GM18868 (cell line): ENCODE data around the gene GPR180.
"Not testable (repeated sequence)": the region's sequence is repeated elsewhere in the genome, so short reads cannot be mapped to it uniquely, and the experiment has no call there.

Experiments
- ATAC-seq: cut with Tn5 transposase; IDR thresholded peaks from one replicate; pipeline ENCODE4 v1.9.1; 2021; ENCODE audit warnings: mild to moderate bottlenecking, moderate library complexity; ENCODE audit not compliant: unreplicated experiment

GPR180 gene

GRCh38 chr13:94595950-94596574, 5.6 kb upstream of the GPR180 start, which contains the start of gene TGDS:
Gene TGDS, minus strand, starts transcription at chr13:94596152. Its CDS starts 16 bp downstream, at chr13:94596136.
- peak; percentile 96 for ATAC-seq

- no peak for ATAC-seq
Measured at GRCh38 chr13:94596575-94596971, 5.1 kb upstream of the GPR180 start.

GRCh38 chr13:94598281-94598680, 3.4 kb upstream of the GPR180 start:
- no peak for ATAC-seq

DNA sequence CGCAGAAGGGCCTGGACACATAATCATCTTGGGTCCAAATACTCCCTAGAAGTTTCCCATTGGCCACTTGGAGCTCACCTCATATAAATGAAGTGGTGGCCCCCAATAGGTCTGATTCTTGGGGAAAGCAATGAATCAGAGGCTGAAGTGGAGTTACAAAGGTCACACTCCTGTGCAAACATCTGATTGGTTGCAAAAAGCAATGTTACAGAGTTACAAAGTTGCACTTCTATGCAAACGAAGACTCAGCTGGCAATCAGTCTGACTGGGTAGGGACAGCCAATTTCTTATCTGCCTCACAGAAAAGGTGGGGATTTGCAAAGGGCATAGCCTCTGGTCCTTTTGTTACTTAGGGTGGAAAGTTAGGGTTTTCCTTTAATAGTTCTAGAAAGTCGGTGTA, 1.8 kb upstream of the GPR180 start:
- ATAC-seq = no peak

GRCh38 chr13:94602467-94602866, 810 bp downstream of the GPR180 start:
- ATAC-seq = no peak

DNA sequence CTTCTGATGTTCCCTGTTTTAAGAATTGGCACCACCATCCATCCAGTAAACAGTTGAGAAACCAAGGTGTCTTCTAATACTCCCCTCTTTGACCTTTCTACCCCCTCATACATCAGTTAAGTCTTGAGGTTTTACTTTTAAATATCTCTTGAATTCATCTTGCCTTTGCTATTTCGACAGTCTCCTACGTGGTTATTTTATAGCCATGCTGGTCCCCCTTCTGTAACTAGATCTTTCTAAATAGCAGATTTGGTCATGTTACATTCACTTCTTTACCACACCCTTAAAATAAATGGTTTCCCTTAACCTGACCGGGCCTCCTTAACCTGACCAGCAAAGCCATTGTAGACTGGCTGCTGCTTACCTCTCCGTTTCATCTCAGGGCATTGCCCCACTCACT, 5.4 kb downstream of the GPR180 start:
- ATAC-seq = no peak

DNA sequence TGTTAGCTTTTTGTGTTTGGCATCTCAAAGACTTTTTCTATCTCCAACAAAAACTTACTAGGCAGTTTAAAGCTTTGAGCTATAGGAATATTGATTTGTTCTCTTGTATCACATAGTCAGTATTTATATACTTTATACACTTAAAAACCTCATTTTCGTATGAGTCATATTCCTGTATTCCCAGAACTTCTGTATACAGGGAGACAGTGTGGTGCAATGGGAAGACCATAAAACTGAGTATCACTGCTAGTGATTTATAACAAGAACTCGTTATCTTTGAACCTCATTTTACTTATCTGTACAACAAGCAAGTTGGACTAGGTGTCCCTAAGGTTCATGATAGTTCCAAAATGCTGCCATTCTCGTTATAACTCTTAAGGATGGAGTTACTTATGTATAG, 6.3 kb downstream of the GPR180 start:
- no peak for ATAC-seq

GRCh38 chr13:94608586-94608985, 6.9 kb downstream of the GPR180 start:
- no peak for ATAC-seq

DNA sequence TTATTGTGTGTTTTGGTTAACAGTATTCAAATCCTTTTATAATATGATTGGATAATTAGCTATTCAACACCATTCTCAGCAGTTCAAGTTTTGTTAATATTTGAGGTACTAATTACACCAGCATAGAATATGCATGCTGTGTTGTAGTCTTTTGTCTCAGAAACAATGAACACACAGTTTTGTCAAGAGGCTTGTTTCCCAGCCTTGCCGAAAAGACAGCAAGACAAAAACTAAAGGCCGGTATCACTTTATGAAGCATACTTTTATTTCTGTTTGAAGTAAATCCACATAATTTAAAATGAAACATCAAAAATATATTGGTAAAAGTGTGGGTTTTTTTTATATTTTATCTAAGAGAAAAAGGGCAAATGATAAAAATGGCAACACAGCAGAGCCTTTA, 7.5 kb downstream of the GPR180 start:
- ATAC-seq = no peak

DNA sequence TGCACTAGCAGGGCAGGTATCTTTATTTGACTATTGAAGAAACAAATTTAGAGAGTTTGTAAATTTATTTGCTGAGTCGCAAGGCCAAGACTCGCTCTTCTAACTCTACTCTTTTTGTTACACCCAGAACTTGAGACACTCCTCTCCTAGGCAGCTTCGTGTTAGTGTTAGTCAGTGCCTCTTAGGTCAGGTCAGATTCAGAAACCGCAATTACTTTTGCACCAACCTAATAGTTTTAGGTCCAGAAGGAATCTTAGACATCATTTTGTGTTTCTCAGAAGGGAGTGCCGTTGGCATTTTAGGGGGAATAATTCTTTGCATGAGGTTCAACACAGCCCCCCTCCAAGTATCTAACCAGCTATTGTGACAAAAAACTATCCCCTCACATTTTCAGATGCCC, 8.8 kb downstream of the GPR180 start:
- no peak for ATAC-seq

DNA sequence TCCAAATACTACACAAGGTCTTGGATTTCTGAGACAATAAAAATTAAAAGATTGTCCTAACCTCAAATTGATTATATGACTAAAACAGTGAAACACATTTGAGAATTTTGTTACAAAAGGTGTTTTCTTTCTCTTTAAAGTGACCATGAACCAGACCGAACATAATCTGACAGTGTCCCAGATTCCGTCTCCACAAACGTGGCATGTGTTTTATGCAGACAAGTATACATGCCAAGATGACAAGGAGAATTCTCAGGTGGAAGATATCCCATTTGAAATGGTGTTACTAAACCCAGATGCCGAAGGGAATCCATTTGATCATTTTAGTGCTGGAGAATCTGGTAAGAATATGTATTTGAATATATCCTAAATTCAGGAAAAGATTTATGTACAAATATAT, 10.4 kb downstream of the GPR180 start:
- no peak for ATAC-seq

DNA sequence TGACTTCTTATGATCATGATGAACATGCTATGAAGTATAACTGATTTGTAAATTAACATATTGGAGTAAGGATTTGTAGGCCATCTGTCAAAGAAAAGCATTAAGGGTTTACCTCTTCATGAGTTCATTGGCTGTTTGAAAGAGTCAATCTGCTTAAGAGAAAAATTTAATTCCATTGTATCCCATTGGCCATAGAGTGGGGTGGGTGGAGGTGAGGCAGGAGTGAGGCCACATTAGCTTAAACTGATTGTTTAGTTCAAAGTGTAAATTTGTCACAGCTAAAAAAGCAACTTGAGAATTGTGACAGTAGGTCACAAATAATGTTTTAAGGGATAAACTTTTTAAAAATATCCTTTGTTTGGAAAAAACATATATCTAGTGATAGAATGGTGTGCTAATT, 11.4 kb downstream of the GPR180 start:
- no peak for ATAC-seq

DNA sequence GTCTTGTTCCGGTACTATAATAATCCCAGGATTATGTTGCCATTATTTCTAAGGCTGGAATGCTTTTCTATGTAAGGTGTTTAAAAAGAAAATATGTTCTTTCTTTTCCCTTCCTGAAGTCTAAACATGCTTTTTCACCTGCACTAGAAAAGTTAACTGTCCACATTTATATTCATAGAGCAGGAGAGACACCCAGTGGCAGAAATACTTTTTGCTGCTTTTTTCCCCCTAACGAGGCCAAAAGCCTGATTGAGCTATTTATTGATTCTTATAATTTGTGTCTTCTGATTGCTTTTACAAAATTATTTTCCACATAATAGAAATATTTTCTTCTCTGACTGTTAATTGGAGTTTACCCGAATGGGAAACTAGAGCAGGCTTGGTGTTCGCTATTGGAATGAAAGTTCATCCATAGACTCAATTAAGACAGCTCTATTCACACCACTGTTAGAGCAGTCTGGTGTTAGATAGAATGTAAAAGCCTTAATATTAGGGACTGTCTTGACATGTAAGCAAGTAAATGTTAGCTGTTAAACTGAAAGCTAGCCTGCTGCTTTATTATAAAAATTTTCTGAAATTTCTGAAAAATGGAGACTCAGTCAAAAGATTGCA, 15.8 kb downstream of the GPR180 start:
- ATAC-seq = peak; percentile 60

DNA sequence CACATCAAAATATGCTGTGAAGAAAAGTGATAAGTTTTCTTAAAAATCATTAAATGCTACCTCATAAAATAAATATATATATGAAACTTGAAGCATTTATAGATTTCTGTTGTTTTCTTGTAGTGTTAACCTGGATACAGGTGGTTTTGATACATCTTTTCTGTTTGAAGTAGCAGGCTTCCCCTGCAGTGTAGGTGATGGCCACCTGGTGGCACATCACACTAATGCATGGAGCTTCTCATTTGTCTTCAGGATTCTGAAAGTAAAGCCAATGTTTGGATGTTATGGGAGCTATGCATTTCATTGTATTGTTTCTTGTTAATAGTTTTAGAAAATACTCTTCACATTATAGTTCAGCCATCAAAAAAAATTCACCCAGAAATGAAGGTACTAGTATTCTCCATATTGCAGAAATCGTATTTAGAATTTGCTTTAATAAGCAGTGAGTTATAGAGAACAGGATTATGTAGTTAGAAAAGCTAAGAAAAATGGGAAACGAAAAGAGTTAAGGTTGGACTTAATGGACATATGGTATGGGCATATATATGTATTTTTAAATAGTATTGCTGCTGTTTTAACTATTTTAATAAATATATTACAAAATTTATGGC, 18.7 kb downstream of the GPR180 start:
- peak; percentile 90 for ATAC-seq

DNA sequence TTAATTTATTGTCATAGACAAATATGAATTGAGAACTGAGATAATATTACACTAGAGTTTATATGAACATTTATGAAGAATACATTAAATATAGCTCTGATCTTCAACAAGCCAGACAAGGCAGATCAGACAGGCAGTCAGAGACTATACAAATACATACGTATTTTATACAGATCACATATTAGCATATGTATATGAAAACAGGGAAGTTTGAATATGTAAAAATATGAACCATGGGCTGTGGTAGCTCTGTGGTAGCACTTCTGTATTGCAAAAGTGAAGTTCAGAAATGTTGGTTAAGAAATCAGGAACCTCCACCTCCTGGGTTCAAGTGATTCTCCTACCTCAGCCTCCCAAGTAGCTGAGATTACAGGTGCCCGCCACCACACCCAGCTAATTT, 20.7 kb downstream of the GPR180 start:
- no peak for ATAC-seq

DNA sequence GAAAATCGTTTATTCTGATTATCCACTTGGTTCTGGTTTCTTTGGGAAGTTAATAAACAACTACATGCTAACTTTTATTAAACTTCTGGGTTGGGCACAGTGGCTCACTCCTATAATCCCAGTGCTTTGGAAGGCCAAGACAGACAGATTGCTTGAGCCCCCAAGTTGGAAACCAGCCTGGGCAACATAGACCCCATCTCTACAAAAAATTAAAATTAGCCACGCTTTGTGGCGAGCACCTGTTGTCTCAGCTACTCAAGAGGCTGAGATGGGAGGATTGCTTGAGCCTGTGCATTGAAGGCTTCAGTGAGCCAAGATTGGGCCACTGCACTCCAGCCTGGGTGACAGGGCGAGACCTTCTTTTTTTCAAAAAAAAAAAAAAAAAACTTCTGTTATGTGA, 21.7 kb downstream of the GPR180 start:
- ATAC-seq = no peak

GRCh38 chr13:94630858-94631257, 29.2 kb downstream of the GPR180 start:
- no peak for ATAC-seq

GRCh38 chr13:94632226-94632980, 30.7 kb downstream of the GPR180 start:
- ATAC-seq = no peak

DNA sequence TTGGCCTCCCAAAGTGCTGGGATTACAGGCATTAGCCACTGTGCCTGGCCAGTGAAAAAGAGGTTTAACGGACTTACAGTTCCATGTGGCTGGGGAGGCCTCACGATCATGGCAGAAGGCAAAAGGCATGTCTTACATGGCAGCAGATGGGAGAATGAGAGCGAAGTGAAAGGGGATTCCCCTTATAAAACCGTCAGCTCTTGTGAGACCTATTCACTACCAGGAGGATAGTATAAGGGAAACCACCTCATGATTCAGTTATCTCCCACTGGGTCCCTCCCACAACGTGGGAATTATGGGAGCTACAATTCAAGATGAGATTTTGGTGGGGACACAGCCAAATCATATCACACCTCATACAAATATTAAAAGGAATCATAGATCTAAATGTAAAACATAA, 34.4 kb downstream of the GPR180 start:
- ATAC-seq = not testable (repeated sequence)

DNA sequence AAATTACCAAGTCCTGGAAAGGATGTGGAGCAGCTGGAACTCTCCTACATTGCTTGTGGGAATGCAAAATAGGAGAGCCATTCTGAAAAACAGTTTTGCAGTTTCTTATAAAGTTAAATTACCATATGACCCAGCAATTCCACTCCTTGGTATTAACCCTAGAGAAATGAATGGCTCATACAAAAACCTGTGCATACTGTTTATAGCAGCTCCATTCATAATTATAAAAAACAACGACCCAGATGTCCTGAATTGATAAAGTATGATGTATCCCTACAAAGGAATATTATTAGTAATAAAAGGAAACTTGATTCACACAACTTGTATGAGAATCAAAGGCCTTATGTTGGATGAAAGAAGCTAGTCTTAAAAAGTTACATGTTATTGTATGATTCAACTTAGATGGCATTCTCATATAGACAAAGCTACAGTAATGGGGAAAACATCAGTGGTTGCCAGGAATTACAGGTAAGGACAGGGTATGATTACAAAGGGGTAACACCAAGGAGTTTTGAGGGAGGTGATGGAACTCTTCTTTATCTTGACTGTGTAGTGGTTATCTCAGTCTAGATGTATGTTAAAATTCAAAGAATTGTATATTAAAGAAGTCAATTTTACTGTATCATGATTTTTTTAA, 35.4 kb downstream of the GPR180 start:
- ATAC-seq = no peak

- ATAC-seq = not testable (repeated sequence)
Measured at GRCh38 chr13:94637677-94638076, 36.0 kb downstream of the GPR180 start.
